Activated naive CD8-positive, alpha-beta T cell (primary cell): ENCODE measurements around the gene FAM180B.
A peak's percentile ranks its signal among the peaks of the same experiment; 100 is the strongest.
"Not testable (repeated sequence)": the region's sequence is repeated elsewhere in the genome, so short reads cannot be mapped to it uniquely, and the experiment has no call there.

ENCODE experiments used
- H3K27ac Mint-ChIP-seq: one replicate; pipeline ENCODE4 v1.8.0; 2021; ENCODE audit warnings: mixed read lengths
- H3K27me3 Mint-ChIP-seq: one replicate; pipeline ENCODE4 v1.8.0; 2021; ENCODE audit warnings: mixed read lengths
- H3K36me3 Mint-ChIP-seq: one replicate; pipeline ENCODE4 v1.8.0; 2021; ENCODE audit warnings: mixed read lengths
- H3K4me1 Mint-ChIP-seq: one replicate; pipeline ENCODE4 v1.8.0; 2021; ENCODE audit warnings: low read depth, mixed read lengths
- H3K4me3 Mint-ChIP-seq: one replicate; pipeline ENCODE4 v1.8.0; 2021; ENCODE audit warnings: mild to moderate bottlenecking, mixed read lengths
- H3K9me3 Mint-ChIP-seq: one replicate; pipeline ENCODE4 v1.8.0; 2021; ENCODE audit warnings: low read depth, mixed read lengths

FAM180B gene

DNA sequence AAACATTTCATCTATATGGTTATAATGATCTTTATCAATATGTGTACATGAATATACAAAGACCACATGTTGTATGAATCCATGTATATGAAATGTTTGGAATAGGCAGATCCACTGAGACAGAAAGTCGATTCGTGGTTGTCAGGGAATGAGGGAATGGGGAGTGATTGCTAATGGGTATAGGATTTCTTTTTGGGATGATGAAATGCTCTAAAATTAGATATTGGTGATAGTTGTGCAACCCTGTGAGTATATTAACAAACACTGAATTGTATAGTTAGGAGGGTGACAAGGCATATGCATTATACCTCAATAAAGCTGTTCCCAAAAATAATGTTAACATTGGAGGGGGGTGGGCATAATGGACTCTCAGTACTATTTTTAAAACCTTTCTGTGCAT lies 26.1 kb upstream of the FAM180B start:
- H3K27ac Mint-ChIP-seq = no peak overlapping the region
- peaks cover 14% of the 10 kb centered on the region for H3K4me1 Mint-ChIP-seq
- H3K36me3 Mint-ChIP-seq = peaks cover 2% of the 10 kb centered on the region
- H3K9me3 Mint-ChIP-seq = no peaks in the 10 kb centered on the region
- no peak overlapping the region for H3K4me3 Mint-ChIP-seq
- no peaks in the 10 kb centered on the region for H3K27me3 Mint-ChIP-seq

DNA sequence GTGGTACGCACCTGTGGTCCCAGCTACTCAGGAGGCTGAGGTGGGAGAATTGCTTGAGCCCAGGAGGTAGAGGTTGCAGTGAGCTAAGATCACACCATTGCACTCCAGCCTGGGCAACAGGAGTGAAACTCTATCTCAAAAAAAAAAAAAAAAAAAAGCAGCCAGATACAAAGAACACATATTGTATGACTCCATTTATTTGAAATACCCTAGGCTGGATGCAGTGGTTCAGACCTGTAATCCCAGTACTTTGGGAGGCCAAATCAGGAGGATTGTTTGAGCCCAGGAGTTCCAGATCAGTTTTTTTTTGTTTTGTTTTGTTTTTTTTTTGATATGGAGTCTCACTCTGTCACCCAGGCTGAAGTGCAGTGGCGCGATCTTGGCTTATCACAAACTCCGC lies 24.1 kb upstream of the FAM180B start:
- H3K9me3 Mint-ChIP-seq, H3K27me3 Mint-ChIP-seq, H3K4me3 Mint-ChIP-seq, H3K36me3 Mint-ChIP-seq, H3K27ac Mint-ChIP-seq: not testable (repeated sequence)
- H3K4me1 Mint-ChIP-seq = peaks cover 20% of the 10 kb centered on the region

DNA sequence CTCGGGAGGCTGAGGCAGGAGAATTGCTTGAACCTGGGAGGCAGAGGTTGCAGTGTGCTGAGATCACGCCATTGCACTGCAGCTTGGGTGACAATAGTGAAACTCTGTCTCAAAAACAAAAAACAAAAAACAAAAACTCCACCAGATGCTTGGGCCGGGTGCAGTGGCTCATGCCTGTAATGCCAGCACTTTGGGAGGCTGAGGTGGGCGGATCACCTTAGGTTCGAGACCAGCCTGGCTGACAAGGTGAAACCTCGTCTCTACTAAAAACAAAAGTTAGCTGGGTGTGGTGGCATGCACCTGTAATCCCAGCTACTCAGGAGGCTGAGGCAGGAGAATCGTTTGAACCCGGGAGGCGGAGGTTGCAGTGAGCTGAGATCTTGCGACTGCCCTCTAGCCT lies 22.1 kb upstream of the FAM180B start:
- H3K36me3 Mint-ChIP-seq, H3K9me3 Mint-ChIP-seq, H3K27me3 Mint-ChIP-seq: not testable (repeated sequence)
- peak overlapping the region; percentile 76 for H3K27ac Mint-ChIP-seq
- H3K4me3 Mint-ChIP-seq = peak overlapping the region; percentile 67
- peaks cover 20% of the 10 kb centered on the region for H3K4me1 Mint-ChIP-seq

DNA sequence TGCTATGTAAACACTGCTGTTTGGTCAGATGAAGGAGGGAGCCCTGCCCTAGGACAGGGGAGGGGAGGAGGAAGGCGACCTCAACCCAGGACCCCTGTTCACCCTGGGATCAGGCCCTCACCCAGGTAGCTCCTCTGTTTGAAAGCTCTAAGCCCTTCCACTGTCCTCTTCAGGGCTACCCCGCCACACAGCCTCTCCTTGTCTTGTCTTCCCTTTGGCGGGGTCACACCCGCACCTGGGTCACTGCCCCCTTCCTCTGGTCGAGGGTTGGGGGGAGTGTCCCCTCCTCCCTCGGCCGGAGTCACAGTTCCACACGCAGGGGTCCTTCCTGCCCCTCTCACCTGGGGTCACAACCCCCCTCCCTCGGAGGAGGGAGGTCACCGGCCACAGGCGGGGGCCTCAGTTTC lies 21.5 kb upstream of the FAM180B start:
- Mint-ChIP-seq H3K4me3 (peak overlapping the region; percentile 82), H3K27me3 (no peaks in the 10 kb centered on the region), H3K9me3 (no peaks in the 10 kb centered on the region), H3K4me1 (peaks cover 20% of the 10 kb centered on the region), H3K27ac (peak overlapping the region; percentile 83), H3K36me3 (peaks cover 2% of the 10 kb centered on the region)

DNA sequence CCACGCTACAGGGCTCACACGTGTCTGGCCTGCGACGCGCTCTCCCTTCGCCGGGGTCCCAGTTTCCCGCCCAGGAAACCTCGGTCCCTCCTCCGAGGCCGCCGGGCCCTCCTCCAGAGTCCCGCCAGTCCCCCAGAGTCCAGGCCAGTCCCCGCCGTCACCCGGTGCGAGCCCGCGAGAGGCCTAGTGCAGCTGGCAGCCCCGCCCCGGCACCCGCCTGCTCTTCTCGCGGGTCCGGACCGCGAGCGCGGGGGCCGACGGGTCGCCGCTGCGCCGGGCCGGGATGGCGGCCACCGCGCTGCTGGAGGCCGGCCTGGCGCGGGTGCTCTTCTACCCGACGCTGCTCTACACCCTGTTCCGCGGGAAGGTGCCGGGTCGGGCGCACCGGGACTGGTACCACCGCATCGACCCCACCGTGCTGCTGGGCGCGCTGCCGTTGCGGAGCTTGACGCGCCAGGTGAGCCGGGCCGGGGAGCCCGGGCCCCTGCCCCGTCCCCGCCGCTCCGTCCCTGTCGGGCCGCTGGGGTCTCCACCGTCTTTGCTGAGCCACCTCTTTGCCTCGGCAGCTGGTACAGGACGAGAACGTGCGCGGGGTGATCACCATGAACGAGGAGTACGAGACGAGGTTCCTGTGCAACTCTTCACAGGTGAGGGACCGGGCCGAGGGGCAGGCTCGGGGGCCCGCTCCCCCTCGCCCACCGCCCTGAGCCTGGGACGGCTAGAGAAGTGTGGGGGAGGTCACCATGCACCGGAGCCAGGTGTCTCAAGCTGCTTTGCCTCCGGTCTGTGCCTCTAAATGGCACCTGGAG lies 20.9 kb upstream of the FAM180B start, which contains the start of gene PTPMT1:
Gene PTPMT1, plus strand, starts transcription at position 260 of the 809 bp plus-strand sequence. Its CDS starts 24 bp downstream, at position 284.
- Mint-ChIP-seq H3K36me3 (peaks cover 2% of the 10 kb centered on the region), H3K9me3 (no peaks in the 10 kb centered on the region), H3K4me1 (peaks cover 20% of the 10 kb centered on the region), H3K27ac (peak within 1 kb of the TSS; percentile 85), H3K27me3 (no peaks in the 10 kb centered on the region), H3K4me3 (peak within 1 kb of the TSS; percentile 84)

DNA sequence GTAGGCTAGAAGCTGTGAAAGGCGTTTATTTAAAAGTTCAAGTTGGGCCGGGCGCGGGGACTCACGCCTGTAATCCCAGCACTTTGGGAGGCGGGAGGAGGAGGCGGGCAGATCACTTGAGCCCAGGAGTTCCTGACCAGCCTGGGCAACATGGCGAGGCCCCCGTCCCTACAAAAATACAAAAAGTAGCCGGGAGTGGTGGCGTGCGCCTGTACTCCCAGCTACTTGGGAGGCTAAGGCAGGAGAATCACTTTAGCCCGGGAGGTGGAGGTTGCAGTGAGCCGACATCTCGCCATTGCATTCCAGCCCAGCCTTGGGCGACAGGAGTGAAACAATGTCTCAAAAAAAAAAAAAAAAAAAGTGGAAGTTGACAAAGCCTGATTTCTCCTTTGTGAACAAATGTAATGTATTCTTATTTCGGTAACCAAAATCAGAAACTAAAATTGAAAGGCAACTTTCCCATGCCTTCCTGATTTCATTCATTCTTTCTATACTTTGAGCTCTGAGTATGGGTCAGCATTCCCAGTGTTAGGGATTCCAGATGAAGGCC lies 20.3 kb upstream of the FAM180B start:
- Mint-ChIP-seq H3K9me3 (no peaks in the 10 kb centered on the region), H3K4me1 (peaks cover 22% of the 10 kb centered on the region), H3K36me3 (peaks cover 2% of the 10 kb centered on the region), H3K4me3 (peak overlapping the region; percentile 84), H3K27ac (peak overlapping the region; percentile 85), H3K27me3 (no peaks in the 10 kb centered on the region)

DNA sequence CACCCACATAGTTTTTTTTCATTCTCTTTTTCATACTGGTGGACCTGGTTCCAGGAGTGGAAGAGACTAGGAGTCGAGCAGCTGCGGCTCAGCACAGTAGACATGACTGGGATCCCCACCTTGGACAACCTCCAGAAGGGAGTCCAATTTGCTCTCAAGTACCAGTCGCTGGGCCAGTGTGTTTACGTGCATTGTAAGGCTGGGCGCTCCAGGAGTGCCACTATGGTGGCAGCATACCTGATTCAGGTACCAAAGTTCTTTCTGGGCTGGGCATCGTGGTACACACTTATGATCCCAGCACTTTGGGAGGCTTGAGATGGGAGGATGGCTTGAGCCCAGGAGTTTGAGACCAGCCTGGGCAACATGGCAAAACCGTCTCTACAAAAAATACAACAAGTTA lies 16.8 kb upstream of the FAM180B start:
- Mint-ChIP-seq H3K4me1 (peaks cover 20% of the 10 kb centered on the region), H3K27me3 (no peaks in the 10 kb centered on the region), H3K9me3 (no peaks in the 10 kb centered on the region), H3K4me3 (no peak overlapping the region), H3K27ac (peak overlapping the region; percentile 58), H3K36me3 (peaks cover 3% of the 10 kb centered on the region)

DNA sequence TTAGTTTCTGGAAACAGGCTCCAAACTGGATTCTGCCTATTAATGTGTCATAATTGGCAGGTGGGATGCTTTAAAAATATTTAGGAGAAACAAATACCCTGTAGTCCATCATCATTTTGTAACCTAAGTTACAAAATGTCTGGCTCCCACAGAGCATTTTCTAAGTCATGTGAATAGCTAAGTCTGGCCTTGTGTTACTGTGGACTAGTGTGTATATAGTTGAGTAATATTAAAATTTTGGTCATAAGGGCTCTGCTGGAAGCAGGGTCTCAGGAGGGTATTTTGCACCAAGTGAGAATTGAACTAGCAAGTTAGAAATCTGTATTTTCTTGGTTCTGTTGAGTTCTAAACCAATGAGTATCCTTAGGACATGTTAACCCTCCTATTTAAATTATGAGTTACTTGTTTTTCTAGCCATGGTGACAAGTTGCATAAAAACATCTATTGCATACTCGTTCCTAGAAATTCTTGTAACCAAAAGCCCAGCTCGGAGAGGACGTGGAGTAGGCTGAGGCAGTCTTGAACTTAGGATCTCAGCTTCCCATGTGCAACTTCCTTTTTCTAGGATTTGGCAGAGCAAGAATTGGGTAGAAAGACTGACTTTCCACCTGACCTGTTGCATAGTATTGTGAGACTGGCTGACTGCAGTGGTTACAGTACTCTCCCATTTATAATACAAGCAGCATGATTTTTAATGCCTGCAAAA lies 15.7 kb upstream of the FAM180B start:
- H3K36me3 Mint-ChIP-seq = peaks cover 3% of the 10 kb centered on the region
- H3K27me3 Mint-ChIP-seq = no peaks in the 10 kb centered on the region
- peaks cover 17% of the 10 kb centered on the region for H3K4me1 Mint-ChIP-seq
- H3K9me3 Mint-ChIP-seq = no peaks in the 10 kb centered on the region
- H3K27ac Mint-ChIP-seq = peak overlapping the region; percentile 46
- no peak overlapping the region for H3K4me3 Mint-ChIP-seq

DNA sequence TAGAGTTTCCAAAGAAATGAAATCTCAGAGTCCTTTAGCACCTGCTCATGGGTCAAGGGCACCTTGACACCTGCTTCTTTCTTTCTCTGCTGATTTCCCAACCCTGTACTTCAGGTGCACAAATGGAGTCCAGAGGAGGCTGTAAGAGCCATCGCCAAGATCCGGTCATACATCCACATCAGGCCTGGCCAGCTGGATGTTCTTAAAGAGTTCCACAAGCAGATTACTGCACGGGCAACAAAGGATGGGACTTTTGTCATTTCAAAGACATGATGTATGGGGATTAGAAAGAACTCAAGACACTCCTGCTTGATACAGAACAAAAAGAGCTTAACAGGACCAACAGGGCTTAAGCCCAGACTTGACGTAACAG lies 15.1 kb upstream of the FAM180B start:
- H3K27ac Mint-ChIP-seq = peak overlapping the region; percentile 46

DNA sequence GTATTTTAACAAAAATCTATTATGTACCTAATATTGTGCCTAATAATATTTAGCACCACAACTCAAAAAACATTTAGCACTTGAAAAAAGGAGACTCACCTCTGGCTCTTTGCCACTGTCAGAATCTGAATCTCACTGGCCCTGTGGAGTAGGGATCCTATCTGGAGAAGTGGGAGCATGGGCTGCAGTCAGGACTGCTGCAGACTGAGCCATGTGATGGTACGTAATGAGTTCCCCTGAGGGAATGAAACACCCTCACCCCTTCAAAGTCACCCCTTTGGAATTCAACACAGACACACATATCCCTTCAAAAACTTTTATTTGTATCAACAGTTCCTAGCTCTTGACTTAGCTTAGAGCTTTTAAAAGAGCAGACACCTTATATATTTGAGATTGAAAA lies 14.6 kb upstream of the FAM180B start:
- no peaks in the 10 kb centered on the region for H3K27me3 Mint-ChIP-seq
- no peaks in the 10 kb centered on the region for H3K9me3 Mint-ChIP-seq
- peaks cover 3% of the 10 kb centered on the region for H3K36me3 Mint-ChIP-seq
- H3K4me1 Mint-ChIP-seq = peaks cover 18% of the 10 kb centered on the region
- H3K27ac Mint-ChIP-seq = no peak overlapping the region
- no peak overlapping the region for H3K4me3 Mint-ChIP-seq

More for the DNA sequence above, 15.1 kb upstream of the FAM180B start:
- H3K4me1 Mint-ChIP-seq = peaks cover 18% of the 10 kb centered on the region
- H3K9me3 Mint-ChIP-seq = no peaks in the 10 kb centered on the region
- H3K27me3 Mint-ChIP-seq = no peaks in the 10 kb centered on the region
- H3K36me3 Mint-ChIP-seq = peaks cover 3% of the 10 kb centered on the region
- no peak overlapping the region for H3K4me3 Mint-ChIP-seq

DNA sequence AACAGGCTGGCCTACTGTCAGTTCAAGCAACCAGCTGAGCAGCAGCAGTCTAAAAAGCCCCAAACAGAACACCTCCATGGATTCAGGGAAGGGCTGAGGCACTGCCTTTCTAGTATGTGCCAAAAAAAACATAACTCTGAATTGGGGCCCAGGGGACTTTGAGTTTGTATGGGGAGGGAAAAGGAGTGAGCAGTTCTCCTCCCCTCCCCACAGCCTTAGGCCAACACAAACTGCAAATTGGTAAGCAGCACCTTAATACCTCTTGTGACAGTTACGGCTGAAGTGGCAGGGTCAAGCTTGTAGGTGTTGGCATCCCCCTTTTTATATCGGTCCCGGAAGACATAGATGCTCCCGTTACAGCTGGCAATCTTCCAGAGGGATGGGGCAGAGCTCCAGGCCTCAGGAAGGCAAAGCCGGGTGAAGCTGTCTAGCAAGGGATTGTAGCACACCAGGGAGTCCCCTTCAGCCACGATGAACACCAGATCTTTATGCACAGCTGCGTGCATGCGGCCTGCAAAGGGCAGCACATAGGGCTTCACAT lies 13.7 kb upstream of the FAM180B start:
- Mint-ChIP-seq H3K9me3 (no peaks in the 10 kb centered on the region), H3K4me1 (peaks cover 27% of the 10 kb centered on the region), H3K4me3 (no peak overlapping the region), H3K36me3 (peaks cover 3% of the 10 kb centered on the region), H3K27ac (peak overlapping the region; percentile 75), H3K27me3 (no peaks in the 10 kb centered on the region)

DNA sequence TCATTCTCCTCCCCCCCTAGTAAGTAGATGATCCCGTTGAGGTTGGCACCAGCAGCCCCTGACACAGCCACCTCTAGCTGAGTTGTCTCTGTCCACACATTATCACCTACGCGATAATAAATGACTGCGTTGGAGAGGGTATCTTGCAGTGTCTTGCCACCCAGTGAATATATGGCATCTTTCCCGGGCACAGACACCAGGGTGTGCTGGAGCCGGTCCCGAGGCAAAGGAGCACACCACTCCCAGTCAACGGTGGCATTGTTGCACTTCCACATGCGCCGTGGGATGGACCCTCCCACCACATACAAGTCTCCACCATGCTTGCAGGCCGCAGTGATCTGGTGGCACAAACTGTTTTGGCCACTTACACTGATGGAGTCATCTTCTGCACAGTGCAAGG lies 13.2 kb upstream of the FAM180B start:
- H3K9me3 Mint-ChIP-seq = no peaks in the 10 kb centered on the region
- H3K27me3 Mint-ChIP-seq = no peaks in the 10 kb centered on the region
- H3K4me1 Mint-ChIP-seq = peaks cover 31% of the 10 kb centered on the region
- no peak overlapping the region for H3K4me3 Mint-ChIP-seq
- peaks cover 3% of the 10 kb centered on the region for H3K36me3 Mint-ChIP-seq
- H3K27ac Mint-ChIP-seq = no peak overlapping the region

DNA sequence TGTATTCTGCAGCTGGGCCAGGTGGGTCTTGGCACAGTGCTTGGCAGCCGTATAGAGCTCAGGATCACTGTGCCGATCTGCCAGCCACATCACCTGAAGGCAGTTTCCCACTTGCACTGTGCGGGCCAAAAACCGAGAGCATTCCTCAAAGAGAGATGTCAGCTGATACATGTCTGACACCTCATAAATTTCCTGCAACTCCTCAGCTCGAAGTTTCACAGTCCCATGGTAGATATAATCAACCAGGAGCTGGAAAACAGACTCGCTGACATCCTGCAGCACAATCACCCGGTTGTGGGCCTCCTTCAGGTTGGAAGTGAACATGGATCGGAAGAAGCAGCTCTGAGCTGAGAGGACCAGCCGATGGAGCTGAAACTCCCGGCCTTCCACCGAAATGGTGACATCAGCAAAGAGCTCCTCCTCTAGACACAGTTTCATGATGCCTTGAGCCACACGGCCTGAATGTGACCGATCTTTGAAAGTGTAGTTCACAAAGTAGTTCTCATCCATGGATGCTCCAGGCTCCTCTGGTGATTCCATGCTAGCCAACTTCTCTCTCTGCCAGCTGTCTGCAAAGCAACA lies 8.9 kb upstream of the FAM180B start:
- H3K27ac Mint-ChIP-seq = peak overlapping the region; percentile 98
- peaks cover 6% of the 10 kb centered on the region for H3K36me3 Mint-ChIP-seq
- H3K27me3 Mint-ChIP-seq = no peaks in the 10 kb centered on the region
- no peaks in the 10 kb centered on the region for H3K9me3 Mint-ChIP-seq
- peak overlapping the region; percentile 98 for H3K4me3 Mint-ChIP-seq
- peaks cover 48% of the 10 kb centered on the region for H3K4me1 Mint-ChIP-seq

DNA sequence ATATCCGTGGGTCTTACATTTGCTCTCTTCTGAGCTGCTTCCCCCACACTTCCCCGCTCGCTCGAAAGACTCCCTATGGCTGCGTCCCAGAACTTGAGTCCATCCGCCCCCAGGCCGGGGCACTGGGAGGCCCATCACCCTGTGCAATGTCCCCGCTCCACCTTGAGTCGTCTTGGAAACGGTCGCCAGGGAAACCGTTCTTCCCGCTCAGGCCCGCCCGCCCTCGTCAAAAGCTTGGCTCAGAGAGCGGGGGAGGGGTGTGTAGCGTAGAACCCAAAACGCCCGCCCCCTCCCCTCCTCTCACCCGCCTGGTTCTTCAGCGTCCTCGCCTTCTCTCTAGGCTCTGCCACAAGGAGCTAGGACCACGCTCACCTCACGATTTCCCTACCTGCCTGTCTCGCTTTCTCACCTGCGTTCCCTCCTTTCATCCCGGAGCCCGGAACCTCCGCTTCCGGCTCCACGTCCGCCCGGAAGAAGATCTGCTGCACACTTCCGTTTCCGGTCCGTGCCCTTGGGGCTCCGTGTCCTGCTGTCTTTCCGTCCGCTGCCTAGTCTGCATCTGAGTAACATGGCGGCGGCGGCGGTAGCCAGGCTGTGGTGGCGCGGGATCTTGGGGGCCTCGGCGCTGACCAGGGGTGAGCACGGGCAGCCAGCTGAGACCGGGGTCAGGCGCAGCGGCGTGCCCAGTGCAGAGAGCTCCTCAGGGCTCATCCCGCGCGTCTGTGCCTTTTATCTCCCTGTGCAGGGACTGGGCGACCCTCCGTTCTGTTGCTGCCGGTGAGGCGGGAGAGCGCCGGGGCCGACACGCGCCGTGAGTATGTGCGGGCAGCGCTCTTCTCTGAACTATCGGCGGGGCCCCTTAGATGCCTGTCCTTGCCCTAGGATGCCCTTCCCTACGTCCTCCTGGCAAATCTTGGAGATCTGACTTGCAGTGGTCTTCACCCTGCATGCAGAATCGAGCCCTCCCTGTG lies 7.7 kb upstream of the FAM180B start, which contains the start of the genes KBTBD4 and NDUFS3:
Gene KBTBD4, minus strand, starts transcription at position 447 of the 971 bp plus-strand sequence. Its CDS starts 19 bp downstream, at position 428.
Gene NDUFS3, plus strand, starts transcription at position 551 of the 971 bp plus-strand sequence. Its CDS starts 18 bp downstream, at position 569.
- H3K27ac Mint-ChIP-seq = peak within 1 kb of the TSS; percentile 98
- peaks cover 7% of the 10 kb centered on the region for H3K36me3 Mint-ChIP-seq
- peak within 1 kb of the TSS; percentile 98 for H3K4me3 Mint-ChIP-seq
- peaks cover 46% of the 10 kb centered on the region for H3K4me1 Mint-ChIP-seq
- no peaks in the 10 kb centered on the region for H3K9me3 Mint-ChIP-seq
- no peaks in the 10 kb centered on the region for H3K27me3 Mint-ChIP-seq
